GM18511 (cell line): ENCODE results near the gene MAML2.

Experiments used
- ATAC-seq: cut with Tn5 transposase; IDR thresholded peaks from one replicate; pipeline ENCODE4 v1.9.1; 2021; ENCODE audit warnings: mild to moderate bottlenecking, moderate library complexity; ENCODE audit not compliant: unreplicated experiment

Gene MAML2

DNA sequence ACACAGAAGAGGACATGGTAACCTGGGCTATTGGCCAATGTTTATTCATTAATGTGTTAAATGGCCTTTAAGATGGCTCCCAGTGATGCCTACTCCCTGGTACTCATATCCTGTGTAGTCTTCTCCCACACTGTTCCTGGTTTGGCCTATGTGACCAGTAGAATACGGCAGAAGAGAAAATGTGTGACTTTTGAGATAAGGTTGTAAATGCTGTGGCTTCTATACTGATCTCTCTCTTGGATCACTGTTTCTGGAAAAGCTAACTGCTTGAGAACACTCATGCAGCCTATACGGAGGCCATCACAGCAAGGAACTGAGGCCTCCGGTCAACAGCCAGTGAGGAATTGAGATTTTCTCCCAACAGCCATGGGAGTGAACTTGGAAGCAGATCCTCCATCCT, 24.1 kb downstream of the MAML2 start:
- no peak for ATAC-seq

- ATAC-seq, result no peak
Observed at GRCh38 chr11:96318399-96318798, 24.6 kb downstream of the MAML2 start.

- ATAC-seq, result no peak
Observed at GRCh38 chr11:96317985-96318384, 25.0 kb downstream of the MAML2 start.

GRCh38 chr11:96317571-96317970, 25.4 kb downstream of the MAML2 start:
- no peak for ATAC-seq

DNA sequence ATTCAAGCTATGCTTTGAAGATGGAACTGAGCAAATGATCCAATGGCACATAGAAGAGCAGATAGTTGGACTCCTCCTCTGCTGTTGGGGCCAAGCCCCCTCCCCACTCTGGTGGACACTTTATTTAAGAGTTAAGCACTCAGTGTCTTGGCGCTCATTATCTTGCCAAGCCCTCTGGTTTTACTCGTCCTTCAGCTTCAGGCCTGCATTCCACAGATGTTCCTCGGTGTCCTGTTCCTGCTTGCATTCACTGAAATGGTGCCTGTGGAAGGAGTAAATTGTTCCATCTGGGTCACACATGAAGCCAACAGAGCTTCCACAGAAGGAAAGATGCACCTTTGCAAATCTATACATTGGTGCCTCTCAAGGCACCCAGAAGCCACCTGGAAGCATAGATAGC, 26.1 kb downstream of the MAML2 start:
- no peak for ATAC-seq

- no peak for ATAC-seq
Observed at GRCh38 chr11:96315476-96315875, 27.5 kb downstream of the MAML2 start.

DNA sequence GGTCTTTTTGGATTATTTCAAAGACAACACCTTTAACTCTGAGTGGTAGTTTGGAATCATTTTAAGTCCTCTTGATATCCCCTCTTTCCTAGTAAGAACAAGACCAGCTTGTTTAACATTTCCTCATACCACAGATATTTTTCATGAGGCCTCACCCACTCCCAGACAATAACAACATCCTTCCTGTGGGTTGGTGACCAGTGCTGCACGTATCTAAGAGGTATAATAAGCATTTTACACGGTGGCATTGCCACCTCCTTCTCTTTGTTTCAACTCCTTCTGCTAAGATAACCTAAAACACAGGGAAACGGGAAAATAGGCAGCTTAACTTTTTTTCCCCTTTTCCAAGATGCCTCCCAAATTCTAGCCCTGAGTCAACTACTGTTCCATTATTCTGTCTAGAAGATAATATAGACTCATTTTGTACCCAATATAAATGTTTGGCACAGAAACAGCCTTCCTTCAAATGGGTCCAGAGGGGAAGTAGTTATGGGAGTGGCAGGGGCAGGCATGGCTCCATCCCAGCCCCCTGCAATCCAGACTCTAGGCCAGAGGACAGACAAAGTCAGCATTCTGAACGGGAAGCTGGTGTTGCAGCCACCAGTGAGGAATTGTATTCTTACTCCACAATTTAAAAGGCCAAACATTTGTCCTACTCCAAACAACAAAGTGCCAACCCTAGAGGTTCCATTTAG, 28.5 kb downstream of the MAML2 start:
- no peak for ATAC-seq

DNA sequence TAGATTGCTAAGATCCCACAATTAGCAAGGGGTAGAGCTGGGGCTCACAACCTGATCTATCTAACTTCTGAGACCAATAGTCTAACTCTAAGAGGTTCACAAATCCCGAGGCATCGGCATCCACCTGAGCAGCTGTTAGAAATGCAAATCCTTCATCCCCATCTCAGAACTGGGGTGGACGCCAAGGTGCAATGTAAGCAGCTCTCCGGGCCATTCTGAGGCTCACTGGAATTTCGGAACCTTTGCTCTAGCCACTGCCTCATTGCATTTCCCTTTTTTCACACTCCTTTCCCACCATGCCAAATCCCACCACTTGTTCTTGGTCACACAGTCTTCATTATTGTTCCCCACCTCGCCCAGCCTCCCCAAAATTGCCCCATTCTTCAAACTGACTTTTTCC, 29.8 kb downstream of the MAML2 start:
- ATAC-seq, result no peak

DNA sequence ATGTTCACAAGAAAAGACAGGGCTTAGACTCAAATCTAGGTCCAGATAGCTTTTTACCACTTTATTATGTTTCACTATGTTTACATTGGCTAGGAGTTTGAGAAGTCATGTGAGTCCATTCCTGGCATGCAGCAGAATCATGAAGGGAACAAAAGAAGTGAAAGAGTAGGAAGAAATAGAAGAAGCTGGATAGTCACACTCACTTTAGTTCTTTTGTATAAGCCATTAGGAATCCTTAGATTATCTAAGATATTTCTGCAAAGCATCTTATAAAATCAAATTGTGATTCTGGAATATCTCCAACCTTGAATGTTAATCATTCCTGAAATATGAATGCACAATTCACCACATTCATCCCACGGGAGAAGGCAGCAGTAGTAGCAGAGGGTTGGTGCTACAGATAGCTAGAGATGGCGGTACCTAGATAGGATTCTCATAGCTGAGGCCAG, 31.9 kb downstream of the MAML2 start:
- ATAC-seq, result no peak

DNA sequence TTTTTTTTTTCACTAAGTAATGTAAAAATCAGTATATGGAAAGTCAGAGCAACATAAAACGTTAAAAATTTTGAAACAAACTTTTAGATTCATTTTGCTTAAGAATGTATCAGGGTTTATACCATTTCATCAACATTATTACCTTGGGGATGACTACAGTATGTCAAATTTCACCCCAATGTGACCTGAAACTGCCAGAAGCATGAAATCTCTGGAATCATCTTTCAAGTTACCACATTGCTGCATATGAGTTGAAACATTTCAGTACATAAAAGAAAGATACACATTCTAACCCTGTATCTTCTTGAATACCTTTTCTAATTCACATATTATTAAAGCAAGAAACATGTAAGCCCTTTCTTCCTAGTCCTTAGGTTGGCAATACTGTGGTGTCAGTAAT, 32.8 kb downstream of the MAML2 start:
- ATAC-seq, result no peak

DNA sequence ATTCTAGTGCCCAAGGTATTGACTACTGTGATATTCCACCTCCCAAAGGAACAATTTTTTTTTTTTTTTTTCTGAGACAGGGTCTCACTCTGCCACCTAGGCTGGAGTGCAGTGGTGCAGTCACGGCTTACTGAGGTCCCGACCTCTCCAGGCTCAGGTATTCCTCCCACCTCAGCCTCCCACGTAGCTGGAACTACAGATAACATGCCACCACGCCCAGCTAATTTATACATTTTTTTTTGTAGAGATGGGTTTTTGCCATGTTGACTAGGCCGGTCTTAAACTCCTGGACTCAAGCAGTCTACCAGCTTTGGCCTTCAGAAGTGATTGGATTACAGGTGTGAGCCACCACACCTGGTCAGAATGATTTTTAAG, 33.4 kb downstream of the MAML2 start:
- ATAC-seq, result no peak

- ATAC-seq, result no peak
Observed at GRCh38 chr11:96309016-96309642, 33.9 kb downstream of the MAML2 start.

DNA sequence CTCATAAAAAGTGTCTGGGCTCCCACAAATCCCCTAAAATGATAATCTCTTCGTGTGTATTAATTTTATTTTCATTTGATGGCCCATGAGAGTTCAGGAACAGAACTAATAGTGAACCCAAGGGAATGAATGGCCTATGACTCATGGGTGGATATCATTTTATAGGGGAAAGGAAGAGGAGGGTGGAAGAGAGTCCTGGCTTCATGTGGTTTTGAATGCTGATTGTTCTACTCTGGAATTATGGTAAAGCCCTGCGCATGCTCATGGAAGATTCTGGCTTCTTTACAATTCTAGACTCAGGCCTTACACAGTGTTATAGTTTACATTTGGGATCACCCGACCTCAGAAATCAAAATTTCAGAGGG, 35.2 kb downstream of the MAML2 start:
- ATAC-seq, result no peak

DNA sequence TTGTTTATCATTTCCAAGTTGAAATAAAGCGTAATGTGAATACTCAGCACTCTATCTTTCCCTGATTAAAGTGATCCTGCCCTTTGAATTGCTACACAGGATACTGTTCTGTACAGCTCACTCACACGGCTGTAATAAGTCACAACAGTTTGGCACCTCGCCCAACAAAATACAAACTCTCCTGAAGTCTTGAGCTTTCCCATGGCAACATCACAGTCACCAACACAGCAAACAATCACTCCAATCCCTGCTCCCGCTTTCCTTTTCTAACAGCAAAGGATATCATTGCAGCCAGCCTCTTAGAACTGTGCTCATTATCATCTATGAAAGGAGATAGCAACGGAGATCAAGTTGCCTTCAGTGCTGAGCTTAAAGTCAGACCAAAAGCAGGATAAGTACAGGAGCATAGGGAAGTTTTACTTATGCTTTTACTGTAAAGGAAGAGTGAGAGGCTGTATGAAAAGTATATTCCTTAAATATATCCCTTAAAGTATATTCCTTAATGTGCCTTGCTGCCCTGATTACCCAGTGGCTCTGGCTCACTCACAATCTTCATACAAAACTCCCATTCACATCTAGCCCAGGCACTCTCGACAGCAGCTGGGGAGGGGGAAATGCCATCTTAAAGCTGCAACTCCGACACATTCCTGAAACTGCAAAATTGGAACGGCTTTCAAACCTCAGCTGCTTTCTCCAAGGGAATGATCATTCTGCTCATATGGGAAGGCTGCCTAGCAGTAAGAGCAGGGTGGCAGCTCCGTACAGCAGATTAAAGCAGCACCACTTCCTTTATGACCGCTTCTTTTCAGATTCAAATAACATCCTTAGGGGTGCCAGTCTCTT, 35.8 kb downstream of the MAML2 start:
- ATAC-seq, result no peak

DNA sequence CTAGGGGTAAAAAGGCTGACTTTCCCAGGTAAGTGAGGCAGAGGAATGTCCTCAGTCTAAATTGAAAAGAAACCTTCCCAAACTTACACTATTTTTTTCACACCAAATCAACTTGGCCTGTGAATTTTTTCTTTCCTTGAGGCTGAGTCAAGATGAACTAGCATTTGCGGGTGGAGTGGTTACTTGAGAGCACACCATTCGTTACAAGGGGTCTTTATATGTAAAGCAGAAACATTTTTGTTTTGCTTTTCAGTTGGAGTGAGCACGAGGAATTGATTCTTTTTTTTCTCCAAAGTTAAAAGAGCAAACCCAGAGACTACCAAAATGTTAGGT, 36.4 kb downstream of the MAML2 start:
- ATAC-seq, result no peak

GRCh38 chr11:96306071-96306470, 36.9 kb downstream of the MAML2 start:
- no peak for ATAC-seq

DNA sequence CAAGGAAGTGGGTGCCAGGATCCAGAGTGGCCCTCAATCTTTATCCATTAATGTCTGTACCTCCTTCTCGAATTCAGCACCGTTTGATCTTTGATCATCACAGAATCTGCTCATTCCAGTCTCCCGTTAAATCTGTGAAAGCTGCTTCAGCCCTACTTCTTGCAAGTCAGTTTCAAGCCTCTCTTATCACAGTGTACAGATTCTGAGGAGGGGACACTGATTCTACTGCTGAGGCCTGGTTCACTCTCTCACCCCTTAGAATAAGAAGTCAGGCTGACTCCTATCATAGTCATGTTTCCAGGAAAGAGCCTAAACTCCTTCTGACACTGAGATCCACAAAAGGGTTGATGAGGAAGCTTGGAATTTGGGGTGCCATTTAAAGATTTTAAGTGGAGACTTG, 39.0 kb downstream of the MAML2 start:
- ATAC-seq, result no peak

DNA sequence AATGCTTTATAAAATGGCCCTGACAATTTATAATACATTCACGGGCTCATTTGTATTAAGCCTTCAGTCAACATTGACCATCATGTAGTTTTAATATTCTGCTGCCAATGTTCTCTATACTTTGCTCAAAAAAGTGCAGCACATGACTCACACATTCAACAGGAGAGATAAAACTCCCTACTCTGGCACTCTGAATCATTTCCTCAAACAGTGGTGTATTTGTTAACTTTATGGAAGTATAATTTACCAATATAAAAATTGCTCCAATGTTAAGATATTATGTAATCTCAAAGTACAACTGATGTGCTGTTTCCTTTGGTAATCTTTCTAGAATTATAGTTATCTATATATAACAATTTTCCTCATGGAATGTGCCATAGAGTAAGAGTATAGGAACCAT, 39.9 kb downstream of the MAML2 start:
- ATAC-seq, result no peak

GRCh38 chr11:96301818-96302217, 41.2 kb downstream of the MAML2 start:
- no peak for ATAC-seq

GRCh38 chr11:96299155-96299888, 43.7 kb downstream of the MAML2 start:
- no peak for ATAC-seq

GRCh38 chr11:96295369-96295768, 47.6 kb downstream of the MAML2 start:
- ATAC-seq, result no peak

GRCh38 chr11:96294289-96294688, 48.7 kb downstream of the MAML2 start:
- ATAC-seq, result no peak
